HG02759 (cell line): ENCODE data around the gene ANKS4B.
"Not testable (repeated sequence)": the region's sequence is repeated elsewhere in the genome, so short reads cannot be mapped to it uniquely, and the experiment has no call there.

Experiments
- ATAC-seq: cut with Tn5 transposase; IDR thresholded peaks from one replicate; pipeline ENCODE4 v1.9.1; 2021; ENCODE audit warnings: mild to moderate bottlenecking, moderate library complexity; ENCODE audit not compliant: unreplicated experiment

The ANKS4B gene

DNA sequence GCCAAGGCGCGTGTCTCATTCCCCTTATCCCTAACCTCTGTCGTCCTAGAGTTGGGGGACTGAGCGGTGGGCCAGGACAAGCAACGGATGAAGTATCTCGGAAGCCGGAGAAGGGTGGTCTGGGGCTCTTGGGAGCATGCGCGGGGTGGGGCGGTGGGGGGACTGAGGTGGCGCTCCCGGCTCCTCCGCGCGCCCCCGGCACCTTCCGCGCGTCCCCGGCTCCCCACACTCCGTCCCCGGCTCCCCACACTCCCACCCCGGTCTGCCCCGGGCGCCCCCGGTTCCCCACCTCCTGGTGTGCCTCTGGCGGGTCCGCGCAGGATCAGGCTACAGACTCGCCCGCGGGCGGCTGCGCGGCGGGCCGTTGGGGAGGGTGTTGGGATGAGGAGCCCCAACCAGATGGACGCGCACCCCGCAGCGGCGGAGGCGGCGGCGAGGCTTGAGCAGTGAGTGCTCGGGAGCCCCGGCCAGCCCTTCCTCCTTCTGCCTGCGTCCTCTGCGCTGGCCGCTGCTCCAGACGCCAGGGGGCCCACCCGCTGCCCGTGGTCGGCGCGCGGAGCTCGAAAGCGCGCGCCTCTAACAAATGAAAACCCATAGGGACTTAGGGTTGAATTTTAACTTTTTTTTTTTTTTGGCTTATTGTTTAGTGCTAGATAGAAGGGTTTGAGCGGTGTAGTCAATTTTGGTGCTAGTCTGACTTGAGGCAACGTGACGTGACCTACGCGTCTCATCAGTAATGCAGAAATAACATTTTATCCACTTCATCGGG lies 50.2 kb downstream of the ANKS4B start:
- peak; percentile 62 for ATAC-seq

DNA sequence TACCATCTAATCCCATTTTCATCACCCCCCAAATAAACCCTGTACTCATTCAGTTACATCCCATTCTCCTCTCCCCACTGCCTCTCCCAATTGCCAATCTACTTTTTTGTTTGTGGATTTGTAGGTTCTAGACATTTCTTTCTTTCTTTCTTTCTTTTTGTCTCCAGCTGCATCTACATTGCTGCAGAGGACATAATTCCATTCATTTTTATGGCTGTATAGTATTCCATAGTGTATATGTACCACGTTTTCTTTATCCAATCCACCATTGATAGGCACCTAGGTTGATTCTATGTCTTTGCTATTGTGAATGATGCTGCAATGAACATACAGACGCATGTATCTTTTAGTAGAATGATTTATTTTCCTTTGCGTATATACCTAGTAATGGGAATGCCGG lies 50.9 kb downstream of the ANKS4B start:
- ATAC-seq: no peak

DNA sequence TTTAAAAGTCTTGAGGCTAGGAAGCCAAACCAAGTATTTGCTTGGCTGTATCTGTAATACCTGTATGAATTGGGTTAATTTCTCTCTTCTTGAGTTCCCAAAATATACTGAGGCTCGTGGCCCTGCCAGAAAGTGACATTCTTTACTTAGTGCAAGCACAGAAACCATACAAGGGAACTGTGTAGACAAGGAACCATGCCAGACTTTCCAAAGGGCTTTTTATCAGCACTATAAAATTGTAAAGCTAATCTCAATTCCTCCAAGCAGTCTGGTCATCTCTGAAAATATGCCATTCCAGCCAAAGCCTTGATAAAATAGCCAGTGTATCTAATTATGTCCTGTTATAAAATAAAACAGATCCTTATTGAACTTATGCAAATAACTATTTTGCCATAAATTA lies 51.8 kb downstream of the ANKS4B start:
- no peak for ATAC-seq

DNA sequence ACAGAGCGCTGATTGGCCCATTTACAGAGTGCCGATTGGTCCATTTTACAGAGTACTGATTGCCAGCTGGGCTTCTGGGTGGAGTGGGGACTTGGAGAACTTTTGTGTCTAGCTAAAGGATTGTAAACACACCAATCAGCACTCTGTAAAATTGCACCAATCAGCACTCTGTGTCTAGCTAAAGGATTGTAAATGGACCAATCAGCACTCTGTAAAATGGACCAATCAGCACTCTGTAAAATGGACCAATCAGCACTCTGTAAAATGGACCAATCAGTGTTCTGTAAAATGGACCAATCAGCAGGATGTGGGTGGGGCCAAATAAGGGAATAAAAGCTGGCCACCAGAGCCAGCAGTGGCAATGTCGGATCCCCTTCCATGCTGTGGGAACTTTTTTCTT lies 56.3 kb downstream of the ANKS4B start:
- not testable (repeated sequence) for ATAC-seq

DNA sequence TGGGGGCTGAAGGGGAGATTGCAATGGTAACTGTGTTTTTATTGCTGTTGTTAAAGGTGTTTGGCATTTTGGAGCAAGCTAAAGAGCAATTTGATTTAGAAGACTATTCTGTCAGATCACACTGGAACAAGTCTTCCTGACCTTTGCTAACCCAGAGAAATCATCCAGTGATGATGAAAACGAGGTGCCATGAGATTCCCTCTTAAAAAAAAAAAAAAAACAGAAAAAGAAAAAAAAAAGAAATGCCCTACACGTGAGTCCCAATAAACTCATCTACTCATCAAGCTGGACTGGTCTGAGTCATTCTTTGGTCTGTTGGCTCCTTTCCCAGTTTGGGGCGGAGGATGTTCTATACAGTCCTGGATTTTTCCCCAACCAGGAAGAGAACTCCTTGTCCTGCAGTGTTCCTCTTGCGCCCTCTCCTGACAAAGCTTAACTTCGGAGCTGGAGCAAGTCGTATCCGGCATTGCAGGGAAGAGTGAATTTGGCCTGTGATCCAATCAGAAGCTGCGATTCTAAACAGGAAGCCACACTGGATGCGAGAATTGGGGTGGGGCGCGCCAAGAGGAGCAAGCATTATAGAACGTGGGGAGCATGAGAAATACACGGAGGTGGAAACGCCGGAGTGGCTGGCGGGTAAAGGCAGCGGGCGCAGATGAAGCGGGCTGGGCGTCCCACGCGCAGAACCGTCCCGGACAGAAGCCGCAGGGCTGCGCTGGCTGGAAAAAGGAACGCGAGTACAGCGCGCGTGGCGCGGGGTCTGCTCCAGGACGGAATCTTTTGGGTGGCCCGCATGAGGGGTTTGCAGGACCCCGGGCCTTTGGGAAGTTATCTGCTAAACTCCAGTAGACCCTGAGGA lies 67.0 kb downstream of the ANKS4B start:
- ATAC-seq: peak; percentile 63

DNA sequence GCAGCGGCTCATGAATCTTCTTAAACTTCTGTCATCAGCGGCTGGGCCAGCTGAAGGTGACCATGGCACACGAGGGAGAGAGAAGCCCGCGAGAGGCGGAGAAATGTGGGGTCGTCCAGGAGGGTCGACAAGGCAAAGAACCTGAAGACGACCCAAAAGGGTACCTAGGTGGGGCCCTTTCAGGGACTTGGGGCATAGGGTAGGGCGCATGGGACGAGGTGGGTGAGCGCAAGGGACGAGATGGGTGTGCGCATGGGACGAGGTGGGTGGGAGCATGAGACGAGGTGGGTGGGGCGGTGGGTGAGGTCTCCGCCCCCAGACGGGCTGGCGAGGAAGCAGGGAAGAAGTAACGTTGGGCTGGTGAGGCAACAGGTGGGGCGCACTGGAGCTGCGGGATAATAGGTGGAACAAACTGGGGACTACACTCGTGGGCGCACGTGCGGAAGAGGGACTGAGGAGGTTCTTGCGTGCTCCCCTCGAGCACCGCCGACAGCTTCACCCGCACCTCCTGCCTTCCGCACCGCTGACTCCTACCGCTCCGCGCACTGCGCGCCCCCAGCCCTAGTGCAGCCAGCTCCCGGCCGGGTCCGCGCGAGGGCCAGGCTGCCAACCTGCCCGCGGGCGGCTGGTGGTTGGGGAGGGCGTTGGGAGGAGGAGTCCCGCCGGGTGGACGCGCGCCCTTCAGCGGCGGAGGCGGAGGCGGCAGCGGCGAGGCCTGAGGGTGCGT lies 67.8 kb downstream of the ANKS4B start:
- ATAC-seq: peak; percentile 70

DNA sequence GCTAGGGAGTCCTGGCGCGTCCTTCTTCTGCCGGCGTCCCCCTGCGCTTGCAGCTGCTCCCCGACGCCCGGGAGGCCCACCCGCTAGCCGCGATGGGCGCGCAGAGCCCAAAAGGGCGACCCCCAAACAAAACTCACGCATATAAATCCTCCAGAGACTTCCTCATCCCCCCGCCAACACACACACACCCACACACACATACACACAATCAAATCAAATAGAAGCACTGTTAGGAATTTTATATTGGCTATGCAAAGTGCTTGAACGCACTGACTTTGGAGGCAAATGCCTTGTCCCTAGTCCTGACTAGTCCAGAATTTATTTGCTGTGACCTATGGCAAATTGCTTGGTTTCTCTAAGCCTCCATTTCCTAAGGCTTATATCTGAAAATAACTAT lies 68.4 kb downstream of the ANKS4B start:
- ATAC-seq: no peak

DNA sequence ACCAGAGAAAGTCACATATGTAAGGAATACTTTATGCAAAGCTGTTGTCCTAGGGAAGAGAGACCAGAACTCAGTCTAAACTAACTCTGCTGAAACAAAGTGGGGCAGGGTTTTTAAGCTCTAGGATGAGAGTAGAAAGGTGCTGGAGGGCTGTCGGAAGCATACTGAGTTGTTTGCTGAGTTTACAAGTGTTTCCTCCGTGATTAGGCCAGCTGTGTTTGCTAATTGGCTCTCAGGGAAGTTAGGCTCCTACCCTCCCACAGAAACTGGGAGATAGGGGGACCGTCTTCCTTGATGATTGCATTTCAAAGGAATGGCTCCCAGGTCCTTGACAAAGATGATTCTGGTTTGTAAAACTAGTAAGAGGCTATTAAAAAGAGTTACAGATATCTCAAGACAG lies 69.0 kb downstream of the ANKS4B start:
- ATAC-seq: no peak

DNA sequence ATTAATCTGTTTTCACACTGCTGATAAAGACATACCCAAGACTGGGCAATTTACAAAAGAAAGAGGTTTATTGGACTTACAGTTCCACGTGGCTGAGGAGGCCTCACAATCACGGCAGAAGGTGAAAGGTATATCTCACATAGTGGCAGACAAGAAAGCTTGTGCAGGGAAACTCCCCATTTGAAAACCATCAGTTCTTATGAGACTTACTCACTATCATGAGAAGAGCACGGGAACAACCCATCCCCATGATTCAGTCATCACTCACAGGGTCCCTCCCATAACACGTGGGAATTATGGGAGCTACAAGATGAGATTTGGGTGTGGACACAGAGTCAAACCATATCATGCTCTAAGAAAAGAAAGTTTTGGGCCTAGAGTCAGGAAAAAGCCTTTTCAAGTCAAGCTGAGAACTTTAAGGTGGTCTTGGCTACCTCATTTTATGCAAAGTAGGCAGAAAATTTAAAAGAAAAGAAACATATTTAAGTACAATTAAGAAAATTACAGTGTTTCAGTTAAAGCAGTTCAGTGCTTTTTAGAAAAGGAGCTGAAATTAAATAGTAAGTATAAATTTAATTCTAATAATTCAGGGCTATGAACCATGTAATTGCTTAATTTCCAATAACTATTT lies 69.5 kb downstream of the ANKS4B start:
- no peak for ATAC-seq
